ENCODE measurements around the gene NDUFB7.
"Not testable (repeated sequence)": the region's sequence is repeated elsewhere in the genome, so short reads cannot be mapped to it uniquely, and the experiment has no call there.

The NDUFB7 gene

GRCh38 chr19:14570864-14571527 lies 870 bp downstream of the NDUFB7 start:
- Histone ChIP-seq H3K36me3 (ENCODE audit: insufficient read depth, low read length) (no peaks in the 10 kb centered on the region), H3K27me3 (ENCODE audit: insufficient read depth, low read length) (no peaks in the 10 kb centered on the region), H3K79me2 (ENCODE audit: control insufficient read depth, insufficient read depth, low read length, unreplicated experiment) (peaks cover 16% of the 10 kb centered on the region), H3K4me3 (ENCODE audit: low read depth, low read length) (peak overlapping the region; percentile 86), H3K27ac (ENCODE audit: low read depth, low read length) (no peak overlapping the region), H3K4me1 (ENCODE audit: control insufficient read depth, insufficient read depth, low read length, unreplicated experiment) (peaks cover 4% of the 10 kb centered on the region), H2AFZ (ENCODE audit: low read length, unreplicated experiment) (no peak overlapping the region)

DNA sequence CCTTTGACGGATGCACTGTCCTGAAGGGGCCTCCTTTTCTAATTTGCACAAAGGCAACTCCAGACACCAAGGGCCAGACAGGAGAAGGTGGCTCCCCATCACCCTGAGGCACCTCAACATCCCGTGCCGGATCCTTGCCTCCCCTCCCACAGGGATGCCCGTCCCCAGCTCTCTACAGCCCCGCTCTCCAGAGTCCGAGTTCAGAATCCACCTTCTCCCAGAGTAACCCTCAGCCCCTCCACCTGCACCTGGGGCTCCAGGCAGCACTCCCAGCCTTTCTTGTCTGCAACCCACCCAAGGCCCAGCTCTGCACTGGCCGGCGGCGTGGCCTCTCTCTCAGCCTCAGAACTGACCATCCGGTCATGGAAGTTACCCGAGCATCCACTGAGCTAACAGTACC lies 4.8 kb downstream of the NDUFB7 start:
- no peak overlapping the region for H3K4me3 ChIP-seq (ENCODE audit: low read depth, low read length)
- H3K36me3 ChIP-seq (ENCODE audit: insufficient read depth, low read length): no peaks in the 10 kb centered on the region
- H3K27me3 ChIP-seq (ENCODE audit: insufficient read depth, low read length): no peaks in the 10 kb centered on the region
- no peak overlapping the region for H2AFZ ChIP-seq (ENCODE audit: low read length, unreplicated experiment)
- H3K4me1 ChIP-seq (ENCODE audit: control insufficient read depth, insufficient read depth, low read length, unreplicated experiment): no peaks in the 10 kb centered on the region
- peaks cover 16% of the 10 kb centered on the region for H3K79me2 ChIP-seq (ENCODE audit: control insufficient read depth, insufficient read depth, low read length, unreplicated experiment)
- H3K27ac ChIP-seq (ENCODE audit: low read depth, low read length): no peak overlapping the region

- Histone ChIP-seq H3K4me1 (ENCODE audit: control insufficient read depth, insufficient read depth, low read length, unreplicated experiment) (no peaks in the 10 kb centered on the region), H3K36me3 (ENCODE audit: insufficient read depth, low read length) (no peaks in the 10 kb centered on the region), H3K79me2 (ENCODE audit: control insufficient read depth, insufficient read depth, low read length, unreplicated experiment) (peaks cover 15% of the 10 kb centered on the region), H3K27me3 (ENCODE audit: insufficient read depth, low read length) (no peaks in the 10 kb centered on the region), H2AFZ (ENCODE audit: low read length, unreplicated experiment) (no peak overlapping the region), H3K27ac (ENCODE audit: low read depth, low read length) (no peak overlapping the region), H3K4me3 (ENCODE audit: low read depth, low read length) (no peak overlapping the region)
Observed at GRCh38 chr19:14566712-14567077, 5.2 kb downstream of the NDUFB7 start.

- H3K79me2 ChIP-seq (ENCODE audit: control insufficient read depth, insufficient read depth, low read length, unreplicated experiment): peaks cover 8% of the 10 kb centered on the region
- no peak overlapping the region for H3K27ac ChIP-seq (ENCODE audit: low read depth, low read length)
- H2AFZ ChIP-seq (ENCODE audit: low read length, unreplicated experiment): no peak overlapping the region
- no peaks in the 10 kb centered on the region for H3K27me3 ChIP-seq (ENCODE audit: insufficient read depth, low read length)
- no peak overlapping the region for H3K4me3 ChIP-seq (ENCODE audit: low read depth, low read length)
- H3K36me3 ChIP-seq (ENCODE audit: insufficient read depth, low read length): no peaks in the 10 kb centered on the region
- no peaks in the 10 kb centered on the region for H3K4me1 ChIP-seq (ENCODE audit: control insufficient read depth, insufficient read depth, low read length, unreplicated experiment)
Observed at GRCh38 chr19:14565765-14566711, 5.8 kb downstream of the NDUFB7 start.

DNA sequence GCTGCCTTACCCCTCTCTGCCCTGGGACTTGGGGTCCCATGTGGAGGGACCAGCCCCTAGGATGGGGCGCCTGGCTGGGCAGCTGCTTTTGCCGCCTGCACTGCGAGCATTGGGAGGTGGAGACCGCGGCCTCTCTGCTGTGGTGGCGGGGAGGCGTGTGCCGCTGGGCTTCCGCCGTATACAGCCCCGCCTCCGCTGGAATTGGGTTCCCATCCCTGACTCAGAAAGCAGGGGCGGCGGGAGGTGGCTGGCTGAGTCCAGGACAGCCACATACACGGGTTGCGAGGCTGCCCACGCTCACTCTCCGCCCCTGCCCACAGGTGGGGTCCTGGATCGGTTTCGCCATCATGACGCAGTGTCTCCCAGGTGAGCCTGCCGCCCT lies 6.6 kb downstream of the NDUFB7 start:
- Histone ChIP-seq H3K27ac (ENCODE audit: low read depth, low read length) (no peak overlapping the region), H3K36me3 (ENCODE audit: insufficient read depth, low read length) (no peaks in the 10 kb centered on the region), H3K27me3 (ENCODE audit: insufficient read depth, low read length) (no peaks in the 10 kb centered on the region), H3K4me1 (ENCODE audit: control insufficient read depth, insufficient read depth, low read length, unreplicated experiment) (peaks cover 5% of the 10 kb centered on the region), H3K4me3 (ENCODE audit: low read depth, low read length) (no peak overlapping the region), H3K79me2 (ENCODE audit: control insufficient read depth, insufficient read depth, low read length, unreplicated experiment) (peaks cover 8% of the 10 kb centered on the region), H2AFZ (ENCODE audit: low read length, unreplicated experiment) (no peak overlapping the region)

DNA sequence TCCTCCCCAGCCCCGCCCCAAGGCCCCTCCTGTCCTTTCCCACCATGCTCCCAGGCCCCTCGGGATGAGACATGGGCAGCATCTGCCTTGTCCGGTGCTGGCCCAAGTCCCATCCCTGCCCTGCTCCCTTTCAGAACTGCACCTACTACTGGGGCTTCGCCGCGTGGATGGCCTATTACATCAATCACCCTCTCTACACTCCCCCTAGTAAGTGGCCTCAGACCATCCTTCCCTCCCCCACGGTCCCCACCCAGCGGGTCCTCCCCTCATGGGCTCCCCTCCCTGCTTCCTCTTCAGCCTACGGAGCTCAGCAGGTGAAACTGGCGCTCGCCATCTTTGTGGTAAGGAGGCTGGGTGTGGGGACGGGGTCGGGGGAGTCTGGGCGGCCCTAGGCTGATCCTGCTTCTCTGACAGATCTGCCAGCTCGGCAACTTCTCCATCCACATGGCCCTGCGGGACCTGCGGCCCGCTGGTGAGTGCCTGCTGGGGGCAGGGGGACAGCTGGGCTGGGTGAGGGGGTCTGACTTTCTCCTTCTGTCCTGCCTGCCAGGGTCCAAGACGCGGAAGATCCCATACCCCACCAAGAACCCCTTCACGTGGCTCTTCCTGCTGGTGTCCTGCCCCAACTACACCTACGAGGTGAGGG lies 7.1 kb downstream of the NDUFB7 start:
- H3K36me3 ChIP-seq (ENCODE audit: insufficient read depth, low read length); H3K27ac ChIP-seq (ENCODE audit: low read depth, low read length); H2AFZ ChIP-seq (ENCODE audit: low read length, unreplicated experiment); H3K4me1 ChIP-seq (ENCODE audit: control insufficient read depth, insufficient read depth, low read length, unreplicated experiment); H3K27me3 ChIP-seq (ENCODE audit: insufficient read depth, low read length); H3K4me3 ChIP-seq (ENCODE audit: low read depth, low read length); H3K79me2 ChIP-seq (ENCODE audit: control insufficient read depth, insufficient read depth, low read length, unreplicated experiment): not testable (repeated sequence)

DNA sequence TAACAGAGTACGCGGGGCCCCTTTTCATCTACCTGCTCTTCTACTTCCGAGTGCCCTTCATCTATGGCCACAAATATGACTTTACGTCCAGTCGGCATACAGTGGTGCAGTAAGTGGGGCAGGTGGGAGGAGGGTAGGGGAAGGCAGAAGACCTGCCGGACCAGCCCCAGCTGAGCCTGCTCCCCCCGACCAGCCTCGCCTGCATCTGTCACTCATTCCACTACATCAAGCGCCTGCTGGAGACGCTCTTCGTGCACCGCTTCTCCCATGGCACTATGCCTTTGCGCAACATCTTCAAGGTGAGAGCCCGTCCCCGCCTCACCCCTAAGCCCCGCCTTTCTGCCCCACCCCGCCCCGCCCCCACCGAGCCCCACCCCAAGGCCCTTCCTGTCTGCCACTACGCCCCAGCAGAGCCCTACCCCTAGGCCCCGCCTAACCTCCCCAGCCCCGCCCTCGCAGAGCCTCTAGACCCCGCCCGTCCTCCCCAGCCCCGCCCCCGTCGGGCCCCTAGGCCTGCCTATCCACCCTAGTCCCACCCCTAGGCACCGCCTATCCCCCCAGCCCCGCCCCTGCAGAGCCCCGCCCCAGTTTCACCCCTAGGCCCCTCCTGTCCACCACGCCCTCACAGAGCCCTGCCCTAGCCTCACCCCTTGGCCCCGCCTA lies 7.7 kb downstream of the NDUFB7 start:
- Histone ChIP-seq H3K27ac (ENCODE audit: low read depth, low read length) (no peak overlapping the region), H3K4me3 (ENCODE audit: low read depth, low read length) (no peak overlapping the region), H3K4me1 (ENCODE audit: control insufficient read depth, insufficient read depth, low read length, unreplicated experiment) (peaks cover 5% of the 10 kb centered on the region), H3K27me3 (ENCODE audit: insufficient read depth, low read length) (no peaks in the 10 kb centered on the region), H3K36me3 (ENCODE audit: insufficient read depth, low read length) (no peaks in the 10 kb centered on the region), H2AFZ (ENCODE audit: low read length, unreplicated experiment) (no peak overlapping the region), H3K79me2 (ENCODE audit: control insufficient read depth, insufficient read depth, low read length, unreplicated experiment) (peaks cover 7% of the 10 kb centered on the region)

GRCh38 chr19:14563590-14563926 lies 8.3 kb downstream of the NDUFB7 start:
- no peak overlapping the region for H2AFZ ChIP-seq (ENCODE audit: low read length, unreplicated experiment)
- peaks cover 7% of the 10 kb centered on the region for H3K79me2 ChIP-seq (ENCODE audit: control insufficient read depth, insufficient read depth, low read length, unreplicated experiment)
- no peaks in the 10 kb centered on the region for H3K27me3 ChIP-seq (ENCODE audit: insufficient read depth, low read length)
- H3K4me1 ChIP-seq (ENCODE audit: control insufficient read depth, insufficient read depth, low read length, unreplicated experiment): peaks cover 5% of the 10 kb centered on the region
- H3K36me3 ChIP-seq (ENCODE audit: insufficient read depth, low read length): no peaks in the 10 kb centered on the region
- no peak overlapping the region for H3K27ac ChIP-seq (ENCODE audit: low read depth, low read length)
- H3K4me3 ChIP-seq (ENCODE audit: low read depth, low read length): no peak overlapping the region

GRCh38 chr19:14562660-14563589 lies 8.9 kb downstream of the NDUFB7 start:
- Histone ChIP-seq H3K79me2 (ENCODE audit: control insufficient read depth, insufficient read depth, low read length, unreplicated experiment) (peaks cover 7% of the 10 kb centered on the region), H3K27ac (ENCODE audit: low read depth, low read length) (no peak overlapping the region), H2AFZ (ENCODE audit: low read length, unreplicated experiment) (no peak overlapping the region), H3K27me3 (ENCODE audit: insufficient read depth, low read length) (no peaks in the 10 kb centered on the region), H3K4me3 (ENCODE audit: low read depth, low read length) (no peak overlapping the region), H3K4me1 (ENCODE audit: control insufficient read depth, insufficient read depth, low read length, unreplicated experiment) (peaks cover 5% of the 10 kb centered on the region), H3K36me3 (ENCODE audit: insufficient read depth, low read length) (no peaks in the 10 kb centered on the region)
